ENCODE data around the gene ZNF425.
A peak's percentile ranks its signal among the peaks of the same experiment; 100 is the strongest.

The ZNF425 gene

GRCh38 chr7:149161241-149161848 lies 35.2 kb upstream of the ZNF425 start:
- H3K4me3 ChIP-seq (ENCODE audit: low read depth, low read length), result no peak overlapping the region
- TF ChIP-seq, protein P1, sequence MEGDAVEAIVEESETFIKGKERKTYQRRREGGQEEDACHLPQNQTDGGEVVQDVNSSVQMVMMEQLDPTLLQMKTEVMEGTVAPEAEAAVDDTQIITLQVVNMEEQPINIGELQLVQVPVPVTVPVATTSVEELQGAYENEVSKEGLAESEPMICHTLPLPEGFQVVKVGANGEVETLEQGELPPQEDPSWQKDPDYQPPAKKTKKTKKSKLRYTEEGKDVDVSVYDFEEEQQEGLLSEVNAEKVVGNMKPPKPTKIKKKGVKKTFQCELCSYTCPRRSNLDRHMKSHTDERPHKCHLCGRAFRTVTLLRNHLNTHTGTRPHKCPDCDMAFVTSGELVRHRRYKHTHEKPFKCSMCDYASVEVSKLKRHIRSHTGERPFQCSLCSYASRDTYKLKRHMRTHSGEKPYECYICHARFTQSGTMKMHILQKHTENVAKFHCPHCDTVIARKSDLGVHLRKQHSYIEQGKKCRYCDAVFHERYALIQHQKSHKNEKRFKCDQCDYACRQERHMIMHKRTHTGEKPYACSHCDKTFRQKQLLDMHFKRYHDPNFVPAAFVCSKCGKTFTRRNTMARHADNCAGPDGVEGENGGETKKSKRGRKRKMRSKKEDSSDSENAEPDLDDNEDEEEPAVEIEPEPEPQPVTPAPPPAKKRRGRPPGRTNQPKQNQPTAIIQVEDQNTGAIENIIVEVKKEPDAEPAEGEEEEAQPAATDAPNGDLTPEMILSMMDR (IDR thresholded peaks at IDR 0.05; ENCODE audit: low read depth, low read length, missing control alignments), result no peak
- DNase-seq (ENCODE audit: low read depth), result no peak

DNA sequence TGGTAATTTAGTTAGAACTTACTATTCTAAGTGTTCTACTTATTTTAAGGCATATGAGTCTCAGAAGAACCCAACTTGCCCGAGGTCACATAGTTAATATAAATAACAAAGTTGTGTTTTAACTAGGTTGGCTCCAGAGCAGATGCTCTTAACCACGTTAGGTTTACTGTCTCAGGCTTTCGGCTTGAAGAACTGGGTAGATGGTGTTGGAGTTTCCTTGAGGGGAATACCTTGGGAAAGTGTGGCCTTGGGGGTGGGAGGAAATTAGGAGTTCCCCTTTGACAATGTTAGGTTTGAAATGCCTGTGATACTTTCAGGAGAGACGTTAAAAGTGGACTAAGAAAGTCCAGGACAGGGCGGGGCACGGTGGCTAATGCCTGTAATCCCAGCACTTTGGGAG lies 30.8 kb upstream of the ZNF425 start:
- TF ChIP-seq, protein P1 (IDR thresholded peaks at IDR 0.05; ENCODE audit: low read depth, low read length, missing control alignments), result no peak
- no peak overlapping the region for H3K4me3 ChIP-seq (ENCODE audit: low read depth, low read length)
- no peak for DNase-seq (ENCODE audit: low read depth)

DNA sequence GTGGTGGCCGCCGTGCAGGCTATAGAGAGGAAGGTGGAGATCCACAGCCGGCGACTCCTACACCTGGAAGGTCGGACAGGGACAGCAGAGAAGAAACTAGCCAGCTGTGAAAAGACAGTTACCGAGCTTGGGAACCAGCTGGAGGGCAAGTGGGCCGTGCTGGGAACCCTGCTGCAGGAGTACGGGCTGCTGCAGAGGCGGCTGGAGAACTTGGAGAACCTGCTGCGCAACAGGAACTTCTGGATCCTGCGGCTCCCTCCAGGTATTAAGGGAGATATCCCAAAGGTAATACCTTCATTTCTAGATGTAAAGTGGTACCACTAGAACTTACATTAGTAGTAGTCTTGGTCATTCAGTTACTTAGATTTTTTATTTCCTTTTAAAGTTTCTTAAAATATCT lies 27.9 kb upstream of the ZNF425 start:
- TF ChIP-seq, protein P1 (IDR thresholded peaks at IDR 0.05; ENCODE audit: low read depth, low read length, missing control alignments), result no peak
- no peak for DNase-seq (ENCODE audit: low read depth)
- H3K4me3 ChIP-seq (ENCODE audit: low read depth, low read length), result no peak overlapping the region

DNA sequence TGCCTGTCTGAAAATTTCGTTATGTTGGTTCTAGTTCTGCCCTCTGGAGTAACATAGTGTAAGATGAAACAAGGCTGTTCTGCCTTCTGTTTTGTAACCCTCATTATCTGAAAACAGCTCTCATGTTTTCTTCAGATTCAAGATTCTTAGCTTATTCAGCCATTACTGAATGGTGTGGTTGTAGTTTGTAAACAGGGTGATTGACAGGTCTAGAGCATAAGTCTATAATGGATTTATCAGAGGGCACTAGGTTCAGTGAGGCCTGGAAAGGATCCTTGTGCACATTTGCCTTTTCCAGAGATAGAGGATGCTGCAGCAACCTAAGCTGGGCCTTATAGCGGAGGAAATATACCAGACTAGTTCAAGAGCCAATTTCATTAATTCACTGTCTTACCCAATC lies 27.2 kb upstream of the ZNF425 start:
- no peak overlapping the region for H3K4me3 ChIP-seq (ENCODE audit: low read depth, low read length)
- no peak for DNase-seq (ENCODE audit: low read depth)
- TF ChIP-seq, protein P1 (IDR thresholded peaks at IDR 0.05; ENCODE audit: low read depth, low read length, missing control alignments), result no peak

GRCh38 chr7:149150981-149151380 lies 24.9 kb upstream of the ZNF425 start:
- no peak overlapping the region for H3K4me3 ChIP-seq (ENCODE audit: low read depth, low read length)
- DNase-seq (ENCODE audit: low read depth), result no peak
- TF ChIP-seq, protein P1 (IDR thresholded peaks at IDR 0.05; ENCODE audit: low read depth, low read length, missing control alignments), result no peak

- peak overlapping the region; percentile 82 for H3K4me3 ChIP-seq (ENCODE audit: low read depth, low read length)
- TF ChIP-seq, protein P1 (IDR thresholded peaks at IDR 0.05; ENCODE audit: low read depth, low read length, missing control alignments), result no peak
- no peak for DNase-seq (ENCODE audit: low read depth)
Observed at GRCh38 chr7:149147752-149148653, 21.9 kb upstream of the ZNF425 start.
